Erythroblast (primary cell): ENCODE measurements around the gene HIGD2A.

Experiments used
- GATA1 ChIP-seq: IDR thresholded peaks from 2 replicates; pipeline ENCODE4 v1.6.1; 2011; ENCODE audit warnings: low read depth, mild to moderate bottlenecking, control low read depth, low read length, moderate library complexity
- POLR2A ChIP-seq: IDR thresholded peaks from 2 replicates; pipeline ENCODE4 v1.6.1; 2011; ENCODE audit warnings: mild to moderate bottlenecking, low read length

DNA sequence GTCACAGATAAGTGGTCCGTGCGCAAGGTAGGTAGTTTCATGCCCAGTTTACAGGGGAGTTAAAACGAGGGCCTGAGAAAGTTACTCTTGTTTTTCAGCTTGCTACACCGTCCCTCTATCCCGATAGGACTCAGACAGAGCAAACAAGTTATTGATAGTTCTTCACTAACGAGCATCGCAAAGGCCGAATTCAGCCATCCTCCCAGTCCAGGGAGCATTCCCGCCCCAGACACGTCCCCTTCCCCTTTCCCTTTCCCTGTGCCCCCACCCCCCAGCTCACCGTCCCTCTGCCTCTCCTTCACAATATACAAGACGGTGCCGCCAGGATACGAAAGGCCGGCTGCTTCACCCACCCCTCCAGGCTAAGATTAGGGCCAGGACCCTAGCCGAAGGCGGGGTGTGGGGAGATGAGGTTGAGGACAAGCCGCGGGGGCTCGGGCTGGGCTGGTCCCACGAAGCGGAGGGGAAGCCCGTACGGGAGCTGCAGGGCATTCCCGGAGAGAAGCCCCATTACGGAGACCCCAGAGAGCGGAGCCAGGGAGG is 27.6 kb upstream of the HIGD2A start:
- TF ChIP-seq POLR2A (no peak), GATA1 (no peak)
